ENCODE measurements around the gene CRABP2. TPM values are rescaled to one million over a fixed set of nuclear protein-coding genes. Genes with fewer than 3 reads are reported as not detected.

Gene CRABP2
- total and polyA plus RNA-seq, 2 of the 4 experiments (the other 2 are of a cell fraction): 6.3 to 15.7 TPM

DNA sequence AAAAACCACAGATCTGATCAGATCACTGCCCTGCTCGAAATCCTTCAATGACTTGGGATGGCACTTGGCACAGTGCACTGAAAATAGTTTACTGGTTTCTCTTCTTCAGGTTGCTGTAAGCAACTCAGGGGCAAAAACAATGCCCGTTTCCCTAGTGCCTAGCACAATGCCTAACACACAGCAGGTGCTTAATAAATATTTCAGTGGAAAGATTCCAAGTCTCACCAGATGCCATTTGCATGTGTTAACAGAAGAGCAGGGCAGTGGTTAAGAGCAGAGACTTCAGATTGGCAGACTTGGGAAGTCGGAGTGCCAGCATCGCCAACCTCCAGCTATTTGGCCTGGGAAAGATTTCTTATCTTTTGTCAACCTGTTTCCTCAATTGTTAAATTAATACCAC lies 12.0 kb upstream of the CRABP2 start:
- H4K5ac ChIP-seq (ENCODE audit: low read depth, low read length): no peak overlapping the region
- no peak overlapping the region for H2BK120ac ChIP-seq (ENCODE audit: low read depth, low read length)
- no peak overlapping the region for H2AK9ac ChIP-seq (replicated peaks; ENCODE audit: low read depth, low read length, poor library complexity)
- DNase-seq (no peak), ATAC-seq (ENCODE audit: low read depth) (no peak)
- H3K27me3 ChIP-seq (ENCODE audit: control insufficient read depth, insufficient read depth, low read length): no peaks in the 10 kb centered on the region
- no peak overlapping the region for H3K18ac ChIP-seq (ENCODE audit: low read depth, low read length)
- H4K91ac ChIP-seq (ENCODE audit: insufficient read depth, low read depth, low read length): no peak overlapping the region
- H3K23ac ChIP-seq (ENCODE audit: low read depth, low read length): no peak overlapping the region
- TF ChIP-seq NFE2L2 (IDR thresholded peaks at IDR 0.05; ENCODE audit: low read depth, low read length) (no peak), RFX5 (IDR thresholded peaks at IDR 0.05; ENCODE audit: low read depth, low read length) (no peak), MAFK (IDR thresholded peaks at IDR 0.05; ENCODE audit: low read depth, low read length) (no peak), MAZ (IDR thresholded peaks at IDR 0.05; ENCODE audit: borderline replicate concordance, low read depth, low read length) (no peak), FOS (IDR thresholded peaks at IDR 0.05; ENCODE audit: low read depth, low read length) (no peak), POLR2A (IDR thresholded peaks at IDR 0.05; ENCODE audit: low read depth, low read length) (no peak), USF2 (IDR thresholded peaks at IDR 0.05; ENCODE audit: low read depth, low read length) (no peak), CTCF (conservative IDR thresholded peaks at IDR 0.05; ENCODE audit: low read depth, low read length) (no peak), BHLHE40 (IDR thresholded peaks at IDR 0.05; ENCODE audit: low read depth, low read length) (no peak), ELK1 (IDR thresholded peaks at IDR 0.05; ENCODE audit: borderline replicate concordance, low read depth, low read length) (no peak), CHD1 (IDR thresholded peaks at IDR 0.05; ENCODE audit: low read depth, low read length) (no peak), SMC3 (IDR thresholded peaks at IDR 0.05; ENCODE audit: low read depth, low read length) (no peak), RAD21 (IDR thresholded peaks at IDR 0.05; ENCODE audit: low read length) (no peak), RCOR1 (IDR thresholded peaks at IDR 0.05; ENCODE audit: insufficient replicate concordance, low read length) (no peak), MXI1 (IDR thresholded peaks at IDR 0.05; ENCODE audit: borderline replicate concordance, low read depth, low read length) (no peak)
- peaks cover 0 to 16% of the 10 kb centered on the region in 2 experiments; a peak in 2 of 4 replicates for H3K79me1 ChIP-seq (ENCODE audit: low read depth in 1 of 2, low read length in 2 of 2)
- H3K4me3 ChIP-seq (ENCODE audit: insufficient read depth, low read depth, low read length): no peak overlapping the region
- no peak overlapping the region for H3K4me2 ChIP-seq (ENCODE audit: low read depth, low read length)
- in situ Hi-C loops (cut with MboI; ENCODE audit: low sequenced_read_pairs) (no loop called here), dilution Hi-C loops (cut with HindIII; ENCODE audit: low sequenced_read_pairs, unreplicated experiment) (no loop called here), intact Hi-C loops (cut with micrococcal nuclease) (no loop called here)
- no peak overlapping the region for H2BK20ac ChIP-seq (ENCODE audit: low read depth, low read length)
- peaks cover 4% of the 10 kb centered on the region; the same call in 1 of the 2 replicates for H3K4me1 ChIP-seq (ENCODE audit: control insufficient read depth, insufficient read depth, low read length)
- ChIA-PET POLR2A (ENCODE audit: unreplicated experiment) (no interaction called here), CTCF (interaction anchor here (1.0 to 1.4 kb wide), 2 partner anchors 9 to 28 kb away, joined by 3 to 5 read pairs; no protein-coding TSS in a partner anchor)
- no peak overlapping the region for H4K8ac ChIP-seq (ENCODE audit: low read depth in 2 of 2, low read length in 2 of 2)
- no peaks in the 10 kb centered on the region for H3K9me3 ChIP-seq (ENCODE audit: control insufficient read depth, insufficient read depth, low read length)
- no peak overlapping the region for H2AK5ac ChIP-seq (ENCODE audit: low read depth, low read length)
- no peak overlapping the region for H3K9ac ChIP-seq (ENCODE audit: low read depth, low read length)
- H3K9me1 ChIP-seq (ENCODE audit: insufficient read depth, low read length): no peaks in the 10 kb centered on the region; the same call in 1 of the 2 replicates
- no peak overlapping the region for H2BK15ac ChIP-seq (ENCODE audit: low read depth, low read length)
- BruUV-seq (replicated peaks): no TSS peak
- H3K14ac ChIP-seq (replicated peaks; ENCODE audit: low read depth, low read length): no peak overlapping the region
- 0 out of 2 replicates have a peak, but pooled peaks cover 3% of the 10 kb centered on the region for H4K20me1 ChIP-seq (ENCODE audit: insufficient read depth, low read length)
- no peak overlapping the region for H2AFZ ChIP-seq (replicated peaks; ENCODE audit: low read length, poor library complexity)
- WGBS, 2 experiments (ENCODE audit: extremely low coverage in 2 of 2, insufficient read length in 1 of 2): no CpG with 5 or more reads among the region's 4 CpGs
- peaks cover 14% of the 10 kb centered on the region for H3K36me3 ChIP-seq (ENCODE audit: control insufficient read depth, insufficient read depth, low read length)
- H3K4ac ChIP-seq (ENCODE audit: low read depth, low read length): no peak overlapping the region
- H3K27ac ChIP-seq (ENCODE audit: insufficient read depth, low read length): no peak overlapping the region
- no peak overlapping the region for H3K56ac ChIP-seq (ENCODE audit: extremely low read depth, insufficient read depth, low read length)
- H2BK5ac ChIP-seq (ENCODE audit: low read depth, low read length, poor library complexity, severe bottlenecking): no peak overlapping the region
